Stimulated activated CD4-positive, alpha-beta T cell treated with anti-CD3 and anti-CD28 coated beads, TNF-alpha, amount 100 ng/mL, for 4 hours (primary cell): ENCODE results near the gene PIP5K1C.
"Not testable (repeated sequence)": the region's sequence is repeated elsewhere in the genome, so short reads cannot be mapped to it uniquely, and the experiment has no call there.

Experiments used
- DNase-seq, 3 experiments: peaks; one replicate each; pipeline ENCODE4 v3.0.0-alpha.2; 2020; ENCODE audit warnings: low read depth in 3 of 3

The PIP5K1C gene

GRCh38 chr19:3661284-3662238 is 38.7 kb downstream of the PIP5K1C start:
- no peak for DNase-seq

GRCh38 chr19:3660493-3661219 is 39.6 kb downstream of the PIP5K1C start:
- DNase-seq, result no peak

GRCh38 chr19:3659746-3660112 is 40.5 kb downstream of the PIP5K1C start:
- DNase-seq, result no peak

- no peak for DNase-seq
These were observed 41.2 kb downstream of the PIP5K1C start for GRCh38 chr19:3658870-3659745.

- DNase-seq, result no peak
These were observed 42.0 kb downstream of the PIP5K1C start for GRCh38 chr19:3658004-3658869.

GRCh38 chr19:3657395-3657769 is 42.9 kb downstream of the PIP5K1C start:
- no peak for DNase-seq

GRCh38 chr19:3656747-3657394 is 43.4 kb downstream of the PIP5K1C start:
- no peak for DNase-seq

GRCh38 chr19:3656073-3656746 is 44.1 kb downstream of the PIP5K1C start:
- DNase-seq, result no peak

GRCh38 chr19:3655402-3656072 is 44.7 kb downstream of the PIP5K1C start:
- no peak for DNase-seq

- no peak for DNase-seq
These were observed 46.3 kb downstream of the PIP5K1C start for GRCh38 chr19:3653865-3654513.

GRCh38 chr19:3653081-3653795 is 47.0 kb downstream of the PIP5K1C start:
- no peak for DNase-seq

GRCh38 chr19:3652422-3652821 is 47.8 kb downstream of the PIP5K1C start:
- no peak for DNase-seq

- DNase-seq, result no peak
These were observed 48.6 kb downstream of the PIP5K1C start for GRCh38 chr19:3651684-3652083.

- DNase-seq, result no peak
These were observed 50.4 kb downstream of the PIP5K1C start for GRCh38 chr19:3649888-3650287.

- DNase-seq, result no peak
These were observed 52.0 kb downstream of the PIP5K1C start for GRCh38 chr19:3648037-3648905.

GRCh38 chr19:3647102-3647501 is 53.2 kb downstream of the PIP5K1C start:
- DNase-seq, result not testable (repeated sequence)
